ENCODE measurements around the gene MICB.

GRCh38 chr6:31462026-31462963 lies 35.6 kb upstream of the MICB start:
- TF ChIP-seq EZH2phosphoT487 (IDR thresholded peaks at IDR 0.05; ENCODE audit: low read length) (no peak), EZH2 (optimal IDR thresholded peaks at IDR 0.05; ENCODE audit: low read depth, low read length) (no peak)

All from MM.1S (cell line).